OCI-LY7 (cell line): Measurements from ENCODE around the gene OR4D1. TPM values are rescaled to one million over a fixed set of nuclear protein-coding genes. Genes with fewer than 3 reads are reported as not detected.

ENCODE experiments used
- BruUV-seq: library from RNA; stranded (reverse); fragments of 400-500 nt; replicated peaks from 2 replicates; lab custom pipeline; 2021; lab: Mats Ljungman, UMichigan
- CTCF ChIA-PET: fragments of 300-600 bp; sonication (Branson Sonifier 250); formaldehyde crosslinking; loops from one replicate; lab custom pipeline; 2022; ENCODE audit warnings: antibody characterized with exemption; ENCODE audit not compliant: unreplicated experiment; lab: Charles Lee
- POLR2A ChIA-PET: fragments of 300-600 bp; sonication (Branson Sonifier 250); formaldehyde crosslinking; loops from one replicate; lab custom pipeline; 2022; ENCODE audit warnings: antibody characterized with exemption; lab: Charles Lee
- DNase-seq: peaks from one replicate; pipeline ENCODE4 v3.0.0-alpha.2; 2015; ENCODE audit warnings: low spot score
- H2AFZ ChIP-seq: fragments of 200-600 bp; sonication (generic), shearing (Covaris generic); 2 replicates; pipeline ENCODE4 v1.6.1; 2014; ENCODE audit warnings: mild to moderate bottlenecking, antibody characterized with exemption, low read length, moderate library complexity
- H3K27ac ChIP-seq: fragments of 200-600 bp; sonication (generic); 2 replicates; pipeline ENCODE4 v1.5.1; 2014; ENCODE audit warnings: mixed run types, low read depth, mild to moderate bottlenecking, moderate library complexity, low read length, inconsistent platforms; ENCODE audit not compliant: poor library complexity, severe bottlenecking
- H3K36me3 ChIP-seq: fragments of 200-600 bp; sonication (generic); 2 replicates; pipeline ENCODE4 v1.6.1; 2014; ENCODE audit warnings: mild to moderate bottlenecking, antibody characterized with exemption, low read length, moderate library complexity, mixed read lengths; ENCODE audit not compliant: insufficient read depth
- H3K4me1 ChIP-seq: fragments of 200-600 bp; sonication (generic); 2 replicates; pipeline ENCODE4 v1.5.1; 2014; ENCODE audit warnings: mild to moderate bottlenecking, low read length; ENCODE audit not compliant: insufficient read depth, poor library complexity, severe bottlenecking
- H3K4me2 ChIP-seq: fragments of 200-600 bp; sonication (generic); 2 replicates; pipeline ENCODE4 v1.6.1; 2014; ENCODE audit warnings: mild to moderate bottlenecking, low read length
- H3K4me3 ChIP-seq: fragments of 200-600 bp; sonication (generic); 2 replicates; pipeline ENCODE4 v1.5.1; 2014; ENCODE audit warnings: mild to moderate bottlenecking, low read depth, low read length; ENCODE audit not compliant: poor library complexity, severe bottlenecking
- H3K79me2 ChIP-seq: fragments of 200-600 bp; sonication (generic); 2 replicates; pipeline ENCODE4 v1.6.1; 2016; ENCODE audit warnings: low read depth, mild to moderate bottlenecking, low read length, moderate library complexity, mixed read lengths; ENCODE audit not compliant: insufficient read depth
- H3K9me2 ChIP-seq: fragments of 200-600 bp; sonication (generic); 2 replicates; pipeline ENCODE4 v1.6.1; 2016; ENCODE audit warnings: mild to moderate bottlenecking, low read length, mixed read lengths; ENCODE audit not compliant: insufficient read depth
- H3K9me3 ChIP-seq: fragments of 200-600 bp; sonication (generic); 2 replicates; pipeline ENCODE4 v1.6.1; 2014; ENCODE audit warnings: mild to moderate bottlenecking, mixed run types, low read length, mixed read lengths
- H4K20me1 ChIP-seq: fragments of 200-600 bp; sonication (generic); 2 replicates; pipeline ENCODE4 v1.6.1; 2014; ENCODE audit warnings: mild to moderate bottlenecking, antibody characterized with exemption, low read length, moderate library complexity, mixed read lengths; ENCODE audit not compliant: insufficient read depth
- CTCF ChIP-seq: fragments of 200-600 bp; sonication (generic); conservative IDR thresholded peaks from 2 replicates; pipeline ENCODE4 v1.5.1; 2014; ENCODE audit warnings: mild to moderate bottlenecking, antibody characterized with exemption, low read length, moderate library complexity, mixed read lengths
- EZH2phosphoT487 ChIP-seq: fragments of 200-600 bp; sonication (generic); IDR thresholded peaks from 2 replicates; pipeline ENCODE4 v1.6.1; 2018; ENCODE audit warnings: low read depth, borderline replicate concordance, mild to moderate bottlenecking, mixed run types, antibody characterized with exemption, low read length, moderate library complexity, mixed read lengths
- intact Hi-C: fragments of 100-400 bp; cut with micrococcal nuclease; formaldehyde crosslinking; loops from one replicate; pipeline ENCODE4 v1.10.0; 2022; ENCODE audit not compliant: unreplicated experiment
- total RNA-seq, 2 experiments: library from RNA; depleted of rRNA in 1 of 2; stranded (reverse); fragments of >200 nt in 1 of 2; shearing (Covaris generic) in 1 of 2; gene quantifications; 2 replicates each; pipeline ENCODE4 v1.2.3, GENCODE V29; 2014 to 2022

Gene OR4D1
- total RNA-seq, 2 experiments from 2014 or later: not detected

GRCh38 chr17:58110012-58110411, 38.2 kb upstream of the OR4D1 start:
- H4K20me1 ChIP-seq: no peaks in the 10 kb centered on the region
- no peak for DNase-seq
- no peaks in the 10 kb centered on the region for H3K4me1 ChIP-seq
- no peaks in the 10 kb centered on the region for H3K9me3 ChIP-seq
- CTCF ChIA-PET: no interaction called here
- intact Hi-C loops: no loop called here
- H3K4me3 ChIP-seq: no peak overlapping the region
- no TSS peak for BruUV-seq
- no peak overlapping the region for H2AFZ ChIP-seq
- no peaks in the 10 kb centered on the region for H3K9me2 ChIP-seq
- H3K4me2 ChIP-seq: no peak overlapping the region
- no peaks in the 10 kb centered on the region for H3K36me3 ChIP-seq
- POLR2A ChIA-PET: no interaction called here
- H3K79me2 ChIP-seq: no peaks in the 10 kb centered on the region
- TF ChIP-seq CTCF (no peak), EZH2phosphoT487 (no peak)
- no peak overlapping the region for H3K27ac ChIP-seq

GRCh38 chr17:58111676-58112075, 36.5 kb upstream of the OR4D1 start:
- TF ChIP-seq EZH2phosphoT487 (no peak), CTCF (no peak)
- no peak overlapping the region for H3K4me2 ChIP-seq
- CTCF ChIA-PET: no interaction called here
- BruUV-seq: no TSS peak
- no peaks in the 10 kb centered on the region for H3K9me3 ChIP-seq
- no peaks in the 10 kb centered on the region for H3K36me3 ChIP-seq
- H3K4me3 ChIP-seq: no peak overlapping the region
- H3K4me1 ChIP-seq: no peaks in the 10 kb centered on the region
- H3K27ac ChIP-seq: no peak overlapping the region
- POLR2A ChIA-PET: no interaction called here
- DNase-seq: no peak
- H3K9me2 ChIP-seq: no peaks in the 10 kb centered on the region
- intact Hi-C loops: loop anchor here (2.0 kb wide), 1 partner anchor 117 kb away; no protein-coding TSS in a partner anchor
- no peak overlapping the region for H2AFZ ChIP-seq
- H3K79me2 ChIP-seq: no peaks in the 10 kb centered on the region
- no peaks in the 10 kb centered on the region for H4K20me1 ChIP-seq

- DNase-seq: peak; percentile 73
Observed at GRCh38 chr17:58112970-58113631, 35.1 kb upstream of the OR4D1 start.

More at GRCh38 chr17:58112970-58113631, 35.1 kb upstream of the OR4D1 start:
- Histone ChIP-seq H2AFZ (no peak overlapping the region), H3K27ac (no peak overlapping the region), H3K9me3 (no peaks in the 10 kb centered on the region), H3K79me2 (no peaks in the 10 kb centered on the region), H3K4me3 (no peak overlapping the region), H3K4me1 (no peaks in the 10 kb centered on the region), H4K20me1 (no peaks in the 10 kb centered on the region), H3K9me2 (no peaks in the 10 kb centered on the region), H3K4me2 (no peak overlapping the region), H3K36me3 (no peaks in the 10 kb centered on the region)
- ChIA-PET POLR2A (no interaction called here), CTCF (no interaction called here)
- intact Hi-C loops: loop anchor here (1.0 to 2.0 kb wide), 2 partner anchors 118 to 255 kb away; no protein-coding TSS in a partner anchor
- BruUV-seq: no TSS peak
- TF ChIP-seq CTCF (peak; percentile 95), EZH2phosphoT487 (no peak)
